GM21786 (cell line): Measurements from ENCODE around the gene ATAD3C.

Experiments
- ATAC-seq: cut with Tn5 transposase; IDR thresholded peaks from one replicate; pipeline ENCODE4 v1.9.1; 2021; ENCODE audit not compliant: unreplicated experiment

The ATAD3C gene

DNA sequence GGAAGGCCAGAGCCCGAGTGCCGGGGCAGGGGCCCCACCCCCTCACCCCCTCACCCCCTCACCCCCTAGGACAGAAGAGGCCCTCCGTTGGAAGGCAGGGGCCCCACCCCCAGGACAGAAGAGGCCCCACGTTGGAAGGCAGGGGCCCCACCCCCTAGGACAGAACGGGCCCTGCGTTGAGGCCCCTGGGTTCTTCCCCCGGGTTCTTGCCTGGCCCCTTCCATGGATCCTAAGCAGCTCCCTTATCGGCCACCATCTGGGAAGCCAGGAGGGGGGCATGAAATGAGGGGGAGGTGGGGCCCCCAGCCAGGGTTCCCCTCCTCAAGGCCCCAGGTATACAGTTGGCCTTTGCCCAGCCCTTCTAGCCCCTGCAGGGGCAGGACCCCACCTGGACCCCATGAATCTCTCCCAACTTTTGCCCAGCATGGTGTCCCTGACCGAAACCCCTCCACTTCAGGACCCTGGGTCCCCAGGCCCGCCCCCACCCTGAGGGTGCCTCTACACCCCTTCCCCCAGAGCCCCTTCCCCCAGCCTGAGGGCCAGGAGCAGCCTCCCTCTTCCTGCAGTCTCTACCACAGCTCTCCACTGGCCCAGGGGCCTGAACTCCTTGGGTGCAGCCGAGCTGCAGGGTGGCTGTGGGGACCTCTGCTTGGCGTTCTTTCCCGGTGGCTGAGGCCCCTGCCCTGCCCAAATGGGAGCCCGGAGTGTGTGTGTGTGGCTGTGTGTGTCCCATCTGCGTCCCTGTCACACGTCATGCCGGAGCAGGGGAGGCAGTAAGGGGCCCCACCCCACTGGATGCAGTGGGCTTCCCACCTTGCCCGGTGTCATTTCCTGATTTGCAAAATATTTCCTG is 18.3 kb upstream of the ATAD3C start:
- ATAC-seq, result no peak

GRCh38 chr1:1431845-1432273 is 17.6 kb upstream of the ATAD3C start:
- ATAC-seq, result no peak

DNA sequence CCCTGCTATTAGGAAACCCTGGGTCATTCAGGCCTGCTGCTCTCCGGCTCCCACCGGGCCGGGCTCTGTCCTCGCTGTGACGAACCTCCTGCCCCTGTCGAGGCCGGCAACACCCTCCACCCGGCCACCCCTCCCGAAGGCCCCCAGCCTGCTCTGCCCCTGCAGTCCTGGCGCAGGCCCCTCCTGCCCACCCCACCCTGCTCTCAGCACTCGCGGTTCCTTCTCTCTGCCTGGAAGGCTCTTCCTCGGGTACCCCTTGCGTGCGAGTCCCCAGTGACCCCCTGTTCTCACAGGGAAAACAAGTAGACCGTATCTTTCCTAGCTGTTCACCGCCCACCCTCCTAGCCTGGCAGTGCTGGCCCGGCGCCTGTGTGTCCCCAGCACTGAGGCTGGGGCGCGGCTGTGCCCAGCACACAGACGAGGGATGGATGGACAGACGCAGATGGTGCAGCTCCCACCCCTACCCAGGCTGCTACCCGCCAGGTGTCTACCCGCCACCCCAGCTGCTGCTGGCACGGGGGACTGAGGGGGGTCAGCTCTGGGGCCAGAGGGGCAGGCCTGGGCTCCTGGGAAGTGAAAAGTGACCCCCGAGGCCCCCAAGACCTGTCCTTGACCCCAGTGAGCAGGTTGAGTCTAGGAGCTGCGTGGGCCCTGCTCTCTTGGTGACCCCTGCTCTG is 17.1 kb upstream of the ATAD3C start:
- no peak for ATAC-seq

- no peak for ATAC-seq
Measured at GRCh38 chr1:1432951-1433803, 16.3 kb upstream of the ATAD3C start.

DNA sequence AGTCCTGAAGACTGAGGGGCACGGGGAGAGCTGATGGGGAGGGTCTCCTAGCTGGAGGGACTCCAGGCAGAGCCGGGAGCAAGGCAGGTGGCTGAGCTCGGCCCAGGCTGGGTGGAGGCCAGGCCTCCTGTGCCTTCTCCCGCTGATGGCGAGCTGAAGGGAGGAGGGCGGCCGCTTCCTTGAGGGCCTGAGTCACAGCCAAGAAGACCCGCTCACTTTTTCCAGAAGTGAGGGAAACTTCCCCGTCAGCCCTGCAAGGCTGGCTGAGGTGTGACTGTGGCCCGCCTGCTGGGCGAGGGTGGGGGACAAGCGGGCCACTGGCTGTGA is 15.7 kb upstream of the ATAD3C start:
- no peak for ATAC-seq

- ATAC-seq, result no peak
Measured at GRCh38 chr1:1434131-1434823, 15.2 kb upstream of the ATAD3C start.

DNA sequence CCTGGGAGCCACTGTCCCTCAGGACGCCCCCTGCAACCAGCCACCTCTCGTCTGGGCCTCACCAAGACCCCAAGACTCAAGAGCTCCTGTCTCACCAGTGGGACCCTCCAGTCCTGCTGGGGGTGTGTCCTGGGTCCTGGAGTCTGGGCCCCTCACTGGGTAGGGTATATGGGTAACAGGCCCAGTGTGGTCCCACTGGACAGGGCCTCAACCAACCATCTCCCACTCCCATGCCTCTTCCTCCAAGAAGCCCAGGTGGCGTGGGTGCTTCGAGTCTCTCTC is 14.7 kb upstream of the ATAD3C start:
- ATAC-seq, result no peak

GRCh38 chr1:1435106-1435903 is 14.2 kb upstream of the ATAD3C start, which contains the start of gene VWA1:
TSS of gene VWA1 (plus strand) at chr1:1435690. CDS start at chr1:1435749, 59 bp downstream.
- no peak for ATAC-seq

DNA sequence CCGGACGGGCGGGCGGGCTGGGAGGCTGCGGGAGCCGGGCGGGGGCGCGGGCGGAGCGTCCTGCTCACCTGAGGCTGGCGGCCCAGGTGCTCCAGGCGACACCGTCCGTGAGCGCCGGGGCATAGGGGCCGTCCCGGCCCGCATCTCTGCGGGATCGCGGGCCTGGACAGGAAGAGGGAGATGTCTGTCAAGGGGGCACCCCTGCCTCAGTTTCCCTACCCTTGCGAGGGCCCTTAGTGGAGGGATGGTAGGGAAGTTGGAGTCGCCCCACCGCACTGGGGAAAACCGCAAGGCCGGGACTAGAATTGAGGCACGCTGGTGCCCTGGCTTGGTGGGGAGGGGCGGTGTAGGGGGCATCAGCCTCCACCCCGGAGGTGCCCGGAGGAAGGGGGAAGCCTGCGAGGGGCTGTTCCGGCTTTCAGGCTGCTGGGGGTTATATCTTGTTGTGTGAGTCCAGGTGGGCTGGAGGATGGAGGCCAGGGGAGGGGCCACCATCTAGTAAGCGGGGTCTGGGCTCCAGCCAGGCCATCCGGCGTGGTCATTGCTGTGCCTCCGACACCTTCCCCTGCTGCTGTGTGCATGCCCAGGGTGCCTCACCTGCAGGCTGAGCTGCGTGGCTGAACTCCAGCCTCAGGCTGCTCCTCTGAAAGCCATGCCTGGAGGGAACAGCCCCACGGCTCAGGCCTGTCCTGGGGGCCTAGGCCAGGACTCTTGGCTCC is 13.4 kb upstream of the ATAD3C start:
- no peak for ATAC-seq

DNA sequence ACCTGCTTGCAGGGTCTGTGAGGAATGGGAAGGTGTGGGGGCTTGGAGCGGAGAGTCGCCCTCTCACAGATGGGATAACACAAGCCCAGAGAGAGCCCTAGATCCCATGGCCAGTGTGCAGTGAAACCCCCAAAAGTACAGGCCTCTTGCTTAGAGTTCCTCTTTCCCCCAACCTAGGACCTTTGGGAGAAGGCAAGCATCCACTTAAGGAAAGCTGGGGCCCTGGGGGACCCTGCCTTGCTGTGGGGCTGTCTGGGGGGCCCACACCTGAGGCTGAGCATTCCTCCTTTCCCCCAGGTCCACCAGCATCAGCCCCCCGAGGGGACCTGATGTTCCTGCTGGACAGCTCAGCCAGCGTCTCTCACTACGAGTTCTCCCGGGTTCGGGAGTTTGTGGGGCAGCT is 12.9 kb upstream of the ATAD3C start:
- no peak for ATAC-seq

DNA sequence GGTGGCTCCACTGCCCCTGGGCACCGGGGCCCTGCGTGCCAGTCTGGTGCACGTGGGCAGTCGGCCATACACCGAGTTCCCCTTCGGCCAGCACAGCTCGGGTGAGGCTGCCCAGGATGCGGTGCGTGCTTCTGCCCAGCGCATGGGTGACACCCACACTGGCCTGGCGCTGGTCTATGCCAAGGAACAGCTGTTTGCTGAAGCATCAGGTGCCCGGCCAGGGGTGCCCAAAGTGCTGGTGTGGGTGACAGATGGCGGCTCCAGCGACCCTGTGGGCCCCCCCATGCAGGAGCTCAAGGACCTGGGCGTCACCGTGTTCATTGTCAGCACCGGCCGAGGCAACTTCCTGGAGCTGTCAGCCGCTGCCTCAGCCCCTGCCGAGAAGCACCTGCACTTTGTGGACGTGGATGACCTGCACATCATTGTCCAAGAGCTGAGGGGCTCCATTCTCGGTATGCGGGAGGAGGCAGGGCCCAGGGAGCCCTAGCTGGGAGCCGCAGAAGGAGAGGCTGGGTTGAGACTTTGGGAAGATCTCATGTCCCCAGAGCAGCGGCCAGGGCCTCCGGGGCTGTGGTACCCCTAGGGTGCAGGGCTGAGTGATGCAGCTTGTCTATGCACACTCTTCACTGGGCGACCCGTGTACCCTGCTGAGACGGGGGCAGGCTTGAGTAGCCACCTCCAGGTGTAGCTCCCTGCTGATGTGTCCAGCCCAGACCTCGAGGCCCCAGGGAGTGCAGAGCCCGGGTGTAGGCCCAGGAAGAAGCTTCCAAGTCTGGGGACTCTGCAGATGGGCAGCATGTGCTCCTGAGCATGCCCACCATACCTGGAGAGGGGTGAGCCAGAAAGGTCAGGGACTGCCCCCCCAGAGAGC is 12.2 kb upstream of the ATAD3C start:
- ATAC-seq, result no peak

DNA sequence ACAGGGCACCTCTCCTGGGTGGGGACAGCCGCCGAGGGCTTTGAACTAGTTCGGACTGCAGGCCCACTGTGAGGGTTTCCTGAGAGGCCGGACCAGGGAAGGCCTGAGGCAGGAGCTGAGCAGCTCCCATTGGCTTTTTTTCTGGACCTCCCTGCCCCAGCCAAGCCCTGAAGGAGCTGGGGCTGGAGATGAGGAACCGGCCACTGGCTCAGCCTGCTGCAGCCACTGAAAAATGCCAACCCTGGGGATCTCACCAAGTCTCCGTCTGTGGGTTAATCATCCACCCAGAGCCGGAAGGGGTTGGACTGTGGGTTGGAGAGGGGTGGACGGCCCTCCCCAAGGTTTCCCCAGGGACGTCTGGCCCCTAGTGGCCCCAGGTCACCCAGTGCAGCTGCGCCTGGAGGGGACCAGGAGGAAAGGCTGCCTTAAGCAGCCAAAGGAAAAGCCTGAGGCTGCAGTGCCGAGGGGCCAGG is 11.5 kb upstream of the ATAD3C start:
- ATAC-seq, result peak; percentile 48

DNA sequence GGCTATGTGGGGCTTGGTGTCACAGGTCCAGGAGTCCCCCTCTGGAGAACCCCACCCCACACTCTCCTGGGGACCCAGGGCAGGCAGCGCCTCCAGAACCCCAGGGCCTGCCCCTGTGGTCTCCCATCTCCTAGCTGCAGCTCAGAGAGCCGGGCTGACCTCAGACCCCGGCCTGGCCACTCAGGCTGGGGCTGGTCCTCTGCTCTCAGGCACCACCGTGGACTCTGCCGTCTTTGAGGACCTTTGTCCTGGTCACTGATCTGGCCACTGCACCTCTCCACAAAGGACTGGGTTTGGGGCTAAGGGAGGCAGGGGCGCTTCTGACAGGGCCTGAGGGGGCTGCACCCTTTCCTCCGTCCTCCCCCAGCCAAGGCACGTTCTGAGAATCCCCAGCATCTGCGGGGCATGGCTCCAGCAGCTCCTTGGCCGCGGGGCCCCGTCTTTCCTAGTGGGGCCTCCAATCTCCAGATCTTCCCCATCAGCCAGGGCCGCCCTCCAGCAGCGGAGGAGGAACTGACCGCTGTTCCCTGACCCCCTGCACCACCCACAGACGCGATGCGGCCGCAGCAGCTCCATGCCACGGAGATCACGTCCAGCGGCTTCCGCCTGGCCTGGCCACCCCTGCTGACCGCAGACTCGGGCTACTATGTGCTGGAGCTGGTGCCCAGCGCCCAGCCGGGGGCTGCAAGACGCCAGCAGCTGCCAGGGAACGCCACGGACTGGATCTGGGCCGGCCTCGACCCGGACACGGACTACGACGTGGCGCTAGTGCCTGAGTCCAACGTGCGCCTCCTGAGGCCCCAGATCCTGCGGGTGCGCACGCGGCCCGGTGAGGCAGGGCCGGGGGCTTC is 10.7 kb upstream of the ATAD3C start:
- no peak for ATAC-seq

DNA sequence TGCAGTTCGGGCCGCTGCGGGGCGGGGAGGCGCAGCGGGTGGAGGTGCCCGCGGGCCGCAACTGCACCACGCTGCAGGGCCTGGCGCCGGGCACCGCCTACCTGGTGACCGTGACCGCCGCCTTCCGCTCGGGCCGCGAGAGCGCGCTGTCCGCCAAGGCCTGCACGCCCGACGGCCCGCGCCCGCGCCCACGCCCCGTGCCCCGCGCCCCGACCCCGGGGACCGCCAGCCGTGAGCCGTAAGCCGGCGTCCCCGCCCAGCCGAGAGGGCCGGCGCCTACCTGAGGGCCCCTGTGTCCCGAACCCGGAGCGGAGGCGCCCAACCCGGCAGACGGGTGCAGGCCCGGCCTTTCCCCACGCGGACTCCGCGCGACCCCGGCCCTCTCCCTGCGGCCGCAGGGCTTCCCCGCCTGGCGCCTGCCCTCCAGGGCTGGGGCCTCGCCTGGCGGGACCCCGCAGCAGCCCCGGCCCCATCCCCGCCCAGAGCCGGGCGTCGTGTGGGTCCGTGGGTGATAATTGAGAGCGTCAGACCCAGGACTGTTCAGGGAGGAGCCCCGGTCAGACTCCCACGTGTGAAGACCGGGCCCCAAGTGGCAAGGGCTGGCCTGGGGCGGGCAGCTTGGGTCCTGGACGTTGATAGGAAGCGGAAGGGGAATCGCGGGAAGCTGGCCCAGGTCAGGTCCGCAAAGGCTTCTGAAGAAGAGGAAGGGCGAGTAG is 9.8 kb upstream of the ATAD3C start:
- no peak for ATAC-seq

DNA sequence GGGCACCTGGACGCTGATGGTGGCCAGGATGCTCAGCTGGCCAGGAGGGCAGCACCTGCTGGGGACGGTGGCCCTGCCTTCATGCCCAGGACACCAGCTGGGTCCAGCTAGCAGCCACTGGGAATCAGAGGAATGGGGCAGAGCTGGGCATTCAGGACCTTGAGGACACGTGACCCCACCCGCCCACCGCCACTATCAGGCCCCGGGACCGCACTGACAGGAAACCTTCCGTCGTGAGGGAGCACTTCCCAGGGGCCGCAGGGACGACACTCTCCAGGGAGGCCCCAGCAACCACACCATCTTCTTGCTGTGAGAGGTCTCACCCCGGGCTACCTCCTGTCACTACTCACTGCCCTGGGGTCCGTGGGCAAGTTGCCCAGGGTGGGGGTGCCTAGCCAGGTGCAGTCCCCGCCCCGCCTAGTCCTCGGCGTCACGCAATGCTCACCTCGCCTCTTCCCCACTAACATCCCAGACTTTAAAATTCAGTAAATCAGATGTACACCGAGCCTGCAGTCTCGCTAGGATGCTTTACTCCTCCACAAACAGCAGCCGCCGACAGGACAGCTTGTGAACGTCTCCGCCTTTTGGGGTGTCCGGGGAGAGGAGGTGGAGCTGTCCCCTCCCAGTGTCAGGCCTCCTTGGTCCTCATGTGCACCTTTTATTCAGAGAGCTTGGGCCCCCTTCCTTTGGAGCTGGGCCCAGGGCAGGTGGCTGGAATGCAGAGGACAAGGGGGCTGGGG is 9.1 kb upstream of the ATAD3C start:
- ATAC-seq, result no peak
